A673 (cell line): ENCODE results near the gene ULK4. TPM values are rescaled to one million over a fixed set of nuclear protein-coding genes. Genes with fewer than 3 reads are reported as not detected.
"Not testable (repeated sequence)": the region's sequence is repeated elsewhere in the genome, so short reads cannot be mapped to it uniquely, and the experiment has no call there.

Source experiments
- BruUV-seq: library from RNA; stranded (reverse); fragments of 400-500 nt; replicated peaks from 2 replicates; lab custom pipeline; 2021; lab: Mats Ljungman, UMichigan
- CTCF ChIA-PET: fragments of 300-600 bp; sonication (Branson Sonifier 250); formaldehyde crosslinking; loops from one replicate; lab custom pipeline; 2022; ENCODE audit warnings: antibody characterized with exemption; lab: Charles Lee
- POLR2A ChIA-PET: fragments of 300-600 bp; sonication (Branson Sonifier 250); formaldehyde crosslinking; loops from one replicate; lab custom pipeline; 2022; ENCODE audit warnings: antibody characterized with exemption; ENCODE audit not compliant: low non-redundant PET; lab: Charles Lee
- DNase-seq: peaks from one replicate; pipeline ENCODE4 v3.0.0-alpha.2; 2015; ENCODE audit warnings: low spot score
- H3K27ac ChIP-seq: fragments of 200-600 bp; sonication (generic); 2 replicates; pipeline ENCODE4 v1.5.1; 2016; ENCODE audit warnings: mixed run types, low read depth, mild to moderate bottlenecking, mixed read lengths, antibody characterized with exemption, low read length; ENCODE audit not compliant: poor library complexity, severe bottlenecking
- H3K27me3 ChIP-seq: fragments of 200-600 bp; sonication (generic); replicated peaks from 2 replicates; pipeline ENCODE4 v1.6.1; 2017; ENCODE audit warnings: mixed run types, low read depth, mild to moderate bottlenecking, mixed read lengths, antibody characterized with exemption, low read length; ENCODE audit not compliant: insufficient read depth, poor library complexity
- H3K36me3 ChIP-seq: fragments of 200-600 bp; sonication (generic); 2 replicates; pipeline ENCODE4 v1.6.1; 2016; ENCODE audit warnings: mixed run types, mild to moderate bottlenecking, mixed read lengths, antibody characterized with exemption, low read length; ENCODE audit not compliant: insufficient read depth, poor library complexity, severe bottlenecking
- H3K4me1 ChIP-seq: fragments of 200-600 bp; sonication (generic); 2 replicates; pipeline ENCODE4 v1.6.1; 2017; ENCODE audit warnings: mixed run types, mild to moderate bottlenecking, mixed read lengths, antibody characterized with exemption, low read length; ENCODE audit not compliant: insufficient read depth, poor library complexity, severe bottlenecking
- H3K4me3 ChIP-seq: fragments of 200-600 bp; sonication (generic); 2 replicates; pipeline ENCODE4 v1.5.1; 2016; ENCODE audit warnings: low read depth, mixed run types, mild to moderate bottlenecking, mixed read lengths, low read length; ENCODE audit not compliant: poor library complexity, severe bottlenecking
- H3K9me3 ChIP-seq: fragments of 200-600 bp; sonication (generic); 2 replicates; pipeline ENCODE4 v1.6.1; 2016; ENCODE audit warnings: mixed run types, low read depth, mild to moderate bottlenecking, mixed read lengths, antibody characterized with exemption, low read length; ENCODE audit not compliant: poor library complexity, severe bottlenecking
- EZH2 ChIP-seq: fragments of 200-600 bp; sonication (generic); IDR thresholded peaks from 2 replicates; pipeline ENCODE4 v1.6.1; 2017; ENCODE audit warnings: borderline replicate concordance, low read depth, mild to moderate bottlenecking, mixed read lengths, antibody characterized with exemption, low read length; ENCODE audit not compliant: poor library complexity, severe bottlenecking
- intact Hi-C: fragments of 100-400 bp; cut with micrococcal nuclease; formaldehyde crosslinking; loops from one replicate; pipeline ENCODE4 v1.10.0; 2022; ENCODE audit not compliant: unreplicated experiment
- total RNA-seq: library from RNA; stranded (reverse); gene quantifications from 2 replicates; pipeline ENCODE4 v1.2.3, GENCODE V29; 2021
- TF ChIP-seq, protein P1 (sequence below): fragments of 300-800, 200-600 bp; sonication (generic); conservative IDR thresholded peaks from 2 replicates; pipeline ENCODE4 v1.5.1; 2017; ENCODE audit warnings: low read depth, mild to moderate bottlenecking, antibody characterized with exemption, low read length, moderate library complexity, mixed read lengths

ULK4 gene
- total RNA-seq, 1 experiment from 2014 or later, result 7.4 TPM

DNA sequence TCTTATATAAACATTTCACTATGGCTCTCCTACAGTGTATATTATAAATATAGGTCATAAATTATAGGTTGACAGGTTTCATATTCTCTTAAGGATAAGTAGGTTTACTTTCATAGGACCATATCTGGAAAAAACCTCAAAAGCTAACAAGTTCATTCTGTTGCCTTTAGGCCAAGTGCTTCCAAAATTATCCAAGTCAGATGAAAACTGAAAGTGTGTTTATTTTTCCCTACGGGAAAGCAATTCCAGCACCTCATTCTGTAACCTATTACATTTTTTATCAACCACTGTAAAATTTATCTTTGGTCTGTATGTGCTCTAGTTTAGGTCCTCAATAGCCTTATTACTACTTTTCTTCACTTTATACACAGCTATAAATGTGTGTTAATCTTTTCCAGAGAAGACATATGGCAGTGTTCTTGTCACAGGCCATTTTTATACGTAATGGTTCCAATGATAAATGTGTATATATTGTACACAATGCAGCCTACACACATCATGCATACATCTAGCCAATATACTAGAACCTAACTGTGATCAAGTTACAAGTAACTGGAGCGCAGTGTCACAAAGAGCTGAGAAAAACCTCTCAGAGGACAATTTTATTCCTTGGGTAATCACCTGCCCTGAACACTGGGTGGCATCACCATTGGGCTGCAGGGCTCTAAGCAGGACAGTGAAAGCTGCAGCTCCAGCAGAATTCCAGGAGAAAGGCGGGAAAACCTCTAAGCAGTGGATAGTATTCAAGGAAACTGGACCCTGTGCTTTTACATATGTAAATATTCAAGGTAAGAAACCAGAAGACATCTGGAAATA lies 511.3 kb downstream of the ULK4 start:
- CTCF ChIA-PET, result no interaction called here
- Histone ChIP-seq H3K27me3 (no peaks in the 10 kb centered on the region), H3K4me1 (no peaks in the 10 kb centered on the region), H3K27ac (no peak overlapping the region), H3K9me3 (no peaks in the 10 kb centered on the region), H3K36me3 (no peaks in the 10 kb centered on the region), H3K4me3 (no peak overlapping the region)
- DNase-seq, result no peak
- no peak for TF ChIP-seq EZH2
- TF ChIP-seq, protein P1, sequence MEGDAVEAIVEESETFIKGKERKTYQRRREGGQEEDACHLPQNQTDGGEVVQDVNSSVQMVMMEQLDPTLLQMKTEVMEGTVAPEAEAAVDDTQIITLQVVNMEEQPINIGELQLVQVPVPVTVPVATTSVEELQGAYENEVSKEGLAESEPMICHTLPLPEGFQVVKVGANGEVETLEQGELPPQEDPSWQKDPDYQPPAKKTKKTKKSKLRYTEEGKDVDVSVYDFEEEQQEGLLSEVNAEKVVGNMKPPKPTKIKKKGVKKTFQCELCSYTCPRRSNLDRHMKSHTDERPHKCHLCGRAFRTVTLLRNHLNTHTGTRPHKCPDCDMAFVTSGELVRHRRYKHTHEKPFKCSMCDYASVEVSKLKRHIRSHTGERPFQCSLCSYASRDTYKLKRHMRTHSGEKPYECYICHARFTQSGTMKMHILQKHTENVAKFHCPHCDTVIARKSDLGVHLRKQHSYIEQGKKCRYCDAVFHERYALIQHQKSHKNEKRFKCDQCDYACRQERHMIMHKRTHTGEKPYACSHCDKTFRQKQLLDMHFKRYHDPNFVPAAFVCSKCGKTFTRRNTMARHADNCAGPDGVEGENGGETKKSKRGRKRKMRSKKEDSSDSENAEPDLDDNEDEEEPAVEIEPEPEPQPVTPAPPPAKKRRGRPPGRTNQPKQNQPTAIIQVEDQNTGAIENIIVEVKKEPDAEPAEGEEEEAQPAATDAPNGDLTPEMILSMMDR, result no peak
- POLR2A ChIA-PET, result no interaction called here
- intact Hi-C loops, result no loop called here
- BruUV-seq, result no TSS peak

DNA sequence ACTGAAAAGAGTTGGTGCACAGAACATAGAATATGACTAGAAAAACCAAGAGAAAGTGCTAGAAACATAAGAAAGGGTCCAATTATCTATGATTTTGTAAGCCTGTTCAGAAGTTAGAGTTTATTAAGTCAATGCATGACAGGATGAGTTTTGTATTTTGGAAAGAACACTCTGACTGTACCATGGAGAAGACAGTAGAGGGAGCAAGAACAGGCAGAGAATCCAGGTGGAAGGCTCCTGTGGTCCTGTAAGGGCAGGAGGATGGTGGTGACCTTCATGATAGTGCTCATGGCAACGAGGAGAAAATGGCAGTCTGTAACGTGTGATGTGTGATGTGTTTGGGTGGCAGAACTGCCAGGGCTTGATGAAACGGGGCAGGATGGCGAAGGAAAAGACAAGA lies 513.5 kb downstream of the ULK4 start:
- no peak overlapping the region for H3K27ac ChIP-seq
- H3K9me3 ChIP-seq, result no peaks in the 10 kb centered on the region
- no peaks in the 10 kb centered on the region for H3K36me3 ChIP-seq
- ChIA-PET POLR2A (no interaction called here), CTCF (no interaction called here)
- no peaks in the 10 kb centered on the region for H3K27me3 ChIP-seq
- TF ChIP-seq, protein P1, result no peak
- no peak for TF ChIP-seq EZH2
- BruUV-seq, result no TSS peak
- no peaks in the 10 kb centered on the region for H3K4me1 ChIP-seq
- DNase-seq, result no peak
- no peak overlapping the region for H3K4me3 ChIP-seq
- intact Hi-C loops, result no loop called here

DNA sequence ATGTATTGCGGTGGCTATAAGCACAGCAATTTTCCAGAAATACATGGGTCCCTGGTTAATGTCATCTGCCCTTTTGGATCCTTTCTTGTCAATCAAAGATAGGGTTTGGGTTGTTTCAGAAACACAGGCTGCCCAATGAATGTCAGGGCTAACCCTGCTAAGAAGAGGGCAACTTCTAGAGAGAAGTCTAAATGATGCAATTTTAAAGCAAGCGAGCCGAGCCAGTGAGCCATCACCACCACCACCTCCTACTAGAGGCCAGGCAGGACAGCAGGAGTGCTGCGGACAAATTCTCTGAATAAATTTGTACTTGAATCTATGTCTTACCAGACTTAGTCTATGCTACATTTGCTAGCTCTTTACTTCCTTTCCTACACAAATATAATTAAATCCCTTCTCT lies 514.2 kb downstream of the ULK4 start:
- ChIA-PET CTCF (interaction anchor here (0.6 kb wide), 1 partner anchor 131 kb away, joined by 7 read pairs; no protein-coding TSS in a partner anchor), POLR2A (no interaction called here)
- Histone ChIP-seq H3K4me3 (no peak overlapping the region), H3K27me3 (no peaks in the 10 kb centered on the region), H3K36me3 (no peaks in the 10 kb centered on the region), H3K4me1 (no peaks in the 10 kb centered on the region), H3K27ac (no peak overlapping the region), H3K9me3 (no peaks in the 10 kb centered on the region)
- no peak for DNase-seq
- TF ChIP-seq, protein P1, result no peak
- TF ChIP-seq EZH2, result no peak
- intact Hi-C loops, result no loop called here
- no TSS peak for BruUV-seq

DNA sequence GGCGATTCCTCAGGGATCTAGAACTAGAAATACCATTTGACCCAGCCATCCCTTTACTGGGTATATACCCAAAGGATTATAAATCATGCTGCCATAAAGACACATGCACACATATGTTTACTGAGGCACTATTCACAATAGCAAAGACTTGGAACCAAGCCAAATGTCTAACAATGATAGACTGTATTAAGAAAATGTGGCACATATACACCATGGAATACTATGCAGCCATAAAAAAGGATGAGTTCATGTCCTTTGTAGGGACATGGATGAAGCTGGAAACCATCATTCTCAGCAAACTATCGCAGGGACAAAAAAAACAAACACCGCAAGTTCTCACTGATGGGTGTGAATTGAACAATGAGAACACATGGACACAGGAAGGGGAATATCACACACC lies 515.6 kb downstream of the ULK4 start:
- H3K4me1 ChIP-seq, H3K36me3 ChIP-seq, H3K4me3 ChIP-seq, CTCF ChIA-PET, POLR2A ChIA-PET, H3K27me3 ChIP-seq, H3K9me3 ChIP-seq, BruUV-seq, H3K27ac ChIP-seq, intact Hi-C loops, DNase-seq: not testable (repeated sequence)
